Gastrocnemius medialis (tissue), 4 donors: ENCODE results near the gene SMS.

Experiments
- CTCF ChIP-seq, 5 experiments: fragments of 450-650 bp in 3 of 5; fragments of 200-600 bp in 2 of 5; sonication (generic) in 2 of 5; IDR thresholded peaks in 4 of 5; conservative IDR thresholded peaks in 1 of 5; 1 replicate in 4 of 5; 2 replicates in 1 of 5; pipeline ENCODE4 v1.5.1; 2016 to 2019; ENCODE audit warnings: antibody characterized with exemption in 5 of 5, mild to moderate bottlenecking in 3 of 5, moderate library complexity in 3 of 5
- POLR2A ChIP-seq, 2 donors: fragments of 450-650 bp; IDR thresholded peaks; one replicate each; pipeline ENCODE4 v1.6.1; 2017; ENCODE audit warnings: antibody characterized with exemption in 2 of 2, mild to moderate bottlenecking in 2 of 2, moderate library complexity in 2 of 2

DNA sequence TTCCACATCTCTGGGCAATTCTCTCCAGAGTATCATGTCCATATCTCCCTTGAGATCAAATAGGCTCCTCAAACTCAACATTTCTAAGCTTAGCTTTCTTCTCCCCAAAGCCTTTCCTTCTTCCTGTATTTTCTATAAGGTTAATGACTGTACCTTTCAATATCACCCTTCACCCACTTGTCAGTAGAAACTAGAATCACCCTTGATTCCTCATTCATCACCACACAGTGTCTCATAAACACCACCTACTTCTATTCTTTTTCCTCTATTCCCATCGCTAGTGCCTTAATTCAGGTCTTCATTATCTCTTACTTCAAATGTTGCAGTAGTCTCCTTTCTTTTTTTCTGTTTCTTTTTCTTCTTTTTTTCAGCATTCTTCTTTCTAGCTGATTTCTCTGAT lies 28.3 kb upstream of the SMS start:
- TF ChIP-seq CTCF (IDR thresholded peaks at IDR 0.05 in 4 of 5, conservative IDR thresholded peaks at IDR 0.05 in 1 of 5) = no peak
- no peak for TF ChIP-seq POLR2A (IDR thresholded peaks at IDR 0.05)
